Keratinocyte (primary cell): Measurements from ENCODE around the gene BRSK2.

Source experiments
- EZH2 ChIP-seq: IDR thresholded peaks from one replicate; pipeline ENCODE4 v1.6.1; 2012; ENCODE audit warnings: inconsistent platforms, mild to moderate bottlenecking, low read length, moderate library complexity
- TF ChIP-seq, protein P1 (sequence below), 3 experiments: IDR thresholded peaks in 1 of 3; conservative IDR thresholded peaks in 1 of 3; optimal IDR thresholded peaks in 1 of 3; 2 replicates in 2 of 3; 3 replicates in 1 of 3; pipeline versions ENCODE3 to v1.5.1; 2011; ENCODE audit warnings: low read length in 3 of 3, mild to moderate bottlenecking in 3 of 3, moderate library complexity in 2 of 3, control low read depth in 1 of 3, inconsistent platforms in 1 of 3; ENCODE audit not compliant: insufficient read depth in 2 of 3; ENCODE audit errors: extremely low read depth in 1 of 3

DNA sequence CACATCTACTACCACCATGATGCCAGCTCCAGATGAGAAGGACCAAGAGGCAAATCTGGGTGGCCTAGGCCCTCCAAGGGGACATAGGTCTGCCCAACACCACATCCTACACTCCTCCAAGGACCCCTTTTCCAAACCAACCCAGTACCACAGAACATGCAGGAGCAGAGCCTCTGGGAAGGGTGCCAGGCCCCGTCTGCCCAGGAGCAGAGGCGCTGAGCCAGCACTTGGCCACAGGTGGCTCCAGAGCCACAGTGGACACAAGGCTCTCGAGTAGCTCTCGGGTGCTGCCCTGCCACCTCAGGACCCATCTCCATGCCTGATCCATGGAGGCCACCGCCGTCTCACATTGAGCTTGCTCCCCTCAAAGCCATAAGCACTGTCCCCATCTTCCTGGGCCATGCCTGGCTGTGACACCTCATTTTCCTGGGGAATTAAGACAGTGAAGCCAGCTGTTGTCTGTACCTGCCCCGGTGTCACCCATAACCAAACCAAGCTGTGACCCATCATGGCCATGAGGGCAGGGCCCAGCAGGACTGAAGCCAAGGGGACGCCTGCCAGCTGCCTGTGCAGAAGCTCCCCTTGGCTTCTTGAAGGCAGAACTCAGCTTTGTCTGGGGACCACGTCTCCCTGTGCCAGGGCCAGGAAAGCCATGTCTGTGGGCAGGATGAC is 89.4 kb downstream of the BRSK2 start:
- TF ChIP-seq, protein P1, sequence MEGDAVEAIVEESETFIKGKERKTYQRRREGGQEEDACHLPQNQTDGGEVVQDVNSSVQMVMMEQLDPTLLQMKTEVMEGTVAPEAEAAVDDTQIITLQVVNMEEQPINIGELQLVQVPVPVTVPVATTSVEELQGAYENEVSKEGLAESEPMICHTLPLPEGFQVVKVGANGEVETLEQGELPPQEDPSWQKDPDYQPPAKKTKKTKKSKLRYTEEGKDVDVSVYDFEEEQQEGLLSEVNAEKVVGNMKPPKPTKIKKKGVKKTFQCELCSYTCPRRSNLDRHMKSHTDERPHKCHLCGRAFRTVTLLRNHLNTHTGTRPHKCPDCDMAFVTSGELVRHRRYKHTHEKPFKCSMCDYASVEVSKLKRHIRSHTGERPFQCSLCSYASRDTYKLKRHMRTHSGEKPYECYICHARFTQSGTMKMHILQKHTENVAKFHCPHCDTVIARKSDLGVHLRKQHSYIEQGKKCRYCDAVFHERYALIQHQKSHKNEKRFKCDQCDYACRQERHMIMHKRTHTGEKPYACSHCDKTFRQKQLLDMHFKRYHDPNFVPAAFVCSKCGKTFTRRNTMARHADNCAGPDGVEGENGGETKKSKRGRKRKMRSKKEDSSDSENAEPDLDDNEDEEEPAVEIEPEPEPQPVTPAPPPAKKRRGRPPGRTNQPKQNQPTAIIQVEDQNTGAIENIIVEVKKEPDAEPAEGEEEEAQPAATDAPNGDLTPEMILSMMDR (optimal IDR thresholded peaks at IDR 0.05 in 1 of 3, IDR thresholded peaks at IDR 0.05 in 1 of 3, conservative IDR thresholded peaks at IDR 0.05 in 1 of 3; ENCODE audit: extremely low read depth in 1 of 3, insufficient read depth in 2 of 3, low read length in 3 of 3) = no peak
- no peak for TF ChIP-seq EZH2
